CD4-positive, alpha-beta T cell treated with Interleukin-17A for 1 hour (primary cell): ENCODE results near the gene CLSTN2.

Experiments
- DNase-seq: peaks from one replicate; pipeline ENCODE4 v3.0.0-alpha.2; 2020

Gene CLSTN2

DNA sequence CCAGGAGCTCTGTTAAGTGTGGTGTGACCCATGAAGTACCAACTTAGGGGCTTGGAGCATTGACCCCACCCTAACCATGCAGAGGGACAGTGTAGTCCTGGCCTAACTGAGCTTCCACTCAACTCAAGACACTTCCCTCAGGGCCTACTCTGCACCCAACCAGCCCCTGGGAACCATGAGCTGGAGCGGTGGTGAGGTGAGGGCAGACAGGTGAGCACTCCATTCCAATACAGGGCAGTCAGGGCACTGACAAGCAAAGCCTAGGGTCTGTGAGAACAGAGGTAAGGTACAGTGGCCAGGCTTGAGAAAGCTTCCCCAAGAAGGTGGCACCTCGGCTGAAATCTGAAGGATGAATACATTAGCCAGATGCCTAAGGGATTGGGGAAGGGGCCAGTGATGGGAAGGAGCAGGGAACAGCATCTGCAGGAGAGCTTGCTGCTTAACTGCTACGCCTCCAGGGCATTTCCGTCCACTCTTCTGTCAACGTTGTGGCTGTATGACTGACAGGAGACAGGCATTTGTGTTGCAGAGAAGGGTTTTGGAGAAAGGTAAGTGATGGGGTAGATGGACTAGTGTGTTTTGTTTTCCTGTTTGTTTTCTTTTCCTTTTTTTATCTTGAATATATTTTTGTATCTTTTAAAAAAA is 499.4 kb downstream of the CLSTN2 start:
- DNase-seq: no peak

DNA sequence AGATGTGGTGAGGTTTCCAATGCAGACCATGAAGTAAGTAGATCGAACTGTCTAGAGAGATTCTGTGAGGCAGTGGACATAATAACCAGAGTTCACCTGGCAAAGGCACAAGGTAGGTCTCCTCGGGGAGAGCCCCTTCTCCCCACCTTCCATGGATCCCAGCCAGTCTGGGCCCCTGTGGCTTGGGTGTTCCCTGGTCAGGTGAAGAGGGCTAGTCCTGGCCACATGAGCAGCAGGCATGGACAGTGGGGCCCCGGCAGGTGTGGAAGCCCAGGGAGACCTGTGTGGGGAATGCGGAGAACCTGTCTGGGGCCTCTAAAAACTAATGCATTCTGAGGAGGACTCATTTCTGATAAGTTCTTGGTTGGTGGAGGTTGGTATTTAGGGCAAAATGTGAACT is 501.4 kb downstream of the CLSTN2 start:
- DNase-seq: no peak

DNA sequence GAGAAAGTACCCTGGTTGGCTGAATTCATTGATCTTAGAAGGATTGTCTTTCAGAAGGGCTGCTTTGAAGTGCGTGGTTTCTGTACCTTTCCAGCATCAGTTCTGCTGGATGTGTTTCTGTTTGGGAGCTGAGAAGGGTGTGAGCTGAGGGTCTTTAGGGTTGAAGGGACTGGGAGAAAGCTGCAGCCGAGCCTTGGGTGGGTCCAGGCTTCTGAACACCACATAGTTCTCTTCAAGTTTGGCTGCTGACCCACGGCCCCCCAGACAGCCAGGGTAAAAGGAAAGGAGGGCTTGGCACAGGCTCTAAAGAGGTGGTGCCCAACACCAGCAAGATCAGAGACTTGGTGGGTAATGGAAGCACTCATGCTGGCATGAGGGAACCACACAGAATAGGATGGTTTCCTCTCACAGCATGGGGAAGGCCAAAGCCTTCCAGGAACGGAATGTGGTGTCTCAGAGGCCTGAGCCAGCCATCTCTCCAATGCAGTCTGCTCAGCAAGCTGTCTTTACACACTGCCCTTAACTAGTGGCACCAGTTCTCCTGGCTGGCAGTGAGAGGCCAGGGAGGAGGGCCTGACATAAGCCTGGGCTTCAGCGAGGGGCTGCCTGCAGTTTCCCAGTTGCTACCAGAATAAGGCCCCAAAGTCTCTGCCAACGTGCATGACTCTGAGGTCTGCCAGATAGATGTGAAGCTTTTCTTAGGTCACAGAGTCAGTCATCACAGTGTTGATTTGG is 503.9 kb downstream of the CLSTN2 start:
- DNase-seq: no peak

DNA sequence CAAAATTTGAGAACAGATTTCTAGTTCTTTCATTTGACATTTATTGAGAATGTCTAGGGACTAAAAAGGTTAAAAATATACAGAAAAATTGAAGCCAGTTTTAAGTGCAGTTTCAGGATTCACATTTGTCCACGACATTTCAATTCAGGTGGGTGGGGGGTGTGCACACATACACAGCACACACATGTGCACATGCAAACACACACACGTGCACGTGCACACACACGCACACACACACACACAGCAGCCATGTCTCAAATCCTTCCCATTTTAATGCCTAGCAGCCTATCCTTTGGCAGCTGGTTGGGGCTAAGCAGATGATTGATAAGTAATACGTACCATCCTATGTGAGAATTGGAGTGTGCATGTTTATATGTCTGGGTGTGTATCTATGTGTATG is 504.5 kb downstream of the CLSTN2 start:
- no peak for DNase-seq

DNA sequence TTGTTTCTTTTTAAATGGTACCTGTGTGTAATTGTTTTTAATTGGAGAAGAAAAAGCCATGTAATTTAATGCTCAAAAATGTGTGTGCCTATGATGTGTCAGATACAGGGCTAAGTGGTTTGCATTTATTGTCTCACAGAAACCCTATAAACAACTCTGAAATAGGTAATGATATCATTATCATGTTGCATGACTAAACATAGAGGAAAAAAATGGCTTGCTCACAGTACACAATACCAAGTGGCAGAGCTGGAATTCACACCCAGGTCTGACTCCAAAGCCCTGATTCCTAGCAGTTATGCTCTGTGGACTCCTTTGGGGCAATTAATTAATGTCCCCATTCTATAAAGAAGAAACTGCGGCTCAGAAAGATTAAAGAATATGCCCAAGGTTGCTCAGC is 505.5 kb downstream of the CLSTN2 start:
- DNase-seq: no peak

DNA sequence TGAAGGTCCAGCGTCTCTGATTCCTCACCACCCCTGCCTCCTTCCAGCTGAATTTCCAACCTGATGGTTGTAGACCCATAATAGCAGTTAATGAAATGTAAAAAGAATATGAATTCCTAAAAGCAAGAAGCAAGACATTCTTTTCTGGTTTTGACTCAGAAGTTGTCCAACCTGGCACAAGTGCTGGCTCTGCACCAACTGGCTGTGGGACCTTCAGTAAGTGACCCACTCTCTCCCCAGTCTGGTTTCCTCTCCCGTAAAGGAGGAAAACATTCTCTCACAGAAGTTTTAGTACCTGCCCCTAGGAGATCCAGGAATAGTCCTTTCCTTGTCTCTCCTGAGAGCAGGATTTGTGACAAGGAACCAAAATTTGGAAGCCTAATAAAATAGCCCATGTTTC is 506.0 kb downstream of the CLSTN2 start:
- no peak for DNase-seq

DNA sequence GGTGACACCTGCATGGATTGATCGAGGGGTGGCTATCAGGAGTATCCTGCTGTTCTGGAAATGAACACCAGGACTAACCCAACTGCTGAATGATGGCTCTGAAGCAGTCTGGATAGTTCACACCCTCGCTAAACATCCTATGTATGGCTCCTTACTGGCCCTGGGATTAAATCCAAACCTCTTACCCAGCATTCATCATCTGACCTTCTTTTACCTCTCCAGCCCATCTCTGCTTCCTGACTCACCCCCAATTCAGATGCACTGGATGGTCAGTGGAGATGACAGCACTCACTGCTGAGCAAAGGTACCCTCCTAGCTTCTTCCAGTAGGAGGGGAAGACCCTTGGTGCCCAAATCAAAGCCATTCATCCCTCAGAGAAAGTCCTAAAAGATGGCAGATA is 507.6 kb downstream of the CLSTN2 start:
- DNase-seq: no peak

DNA sequence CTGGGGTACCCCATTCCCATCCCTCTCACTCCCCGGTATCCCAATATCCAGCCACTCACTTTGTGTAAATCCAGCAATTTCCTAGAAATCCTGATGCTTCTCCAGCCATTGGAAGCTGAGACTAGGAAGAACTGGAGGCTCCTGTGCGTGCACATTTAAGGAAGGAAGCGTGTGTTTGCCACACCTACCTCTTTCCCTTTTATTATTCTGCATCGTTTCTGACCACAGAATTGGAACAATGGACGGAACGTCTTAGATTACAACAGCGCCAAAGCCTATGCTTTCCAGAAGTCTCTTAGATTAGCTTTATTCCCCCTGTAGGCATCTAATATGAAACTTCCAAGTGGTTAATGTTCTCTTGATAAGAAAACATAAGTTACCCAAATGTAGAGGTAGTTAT is 508.1 kb downstream of the CLSTN2 start:
- no peak for DNase-seq

DNA sequence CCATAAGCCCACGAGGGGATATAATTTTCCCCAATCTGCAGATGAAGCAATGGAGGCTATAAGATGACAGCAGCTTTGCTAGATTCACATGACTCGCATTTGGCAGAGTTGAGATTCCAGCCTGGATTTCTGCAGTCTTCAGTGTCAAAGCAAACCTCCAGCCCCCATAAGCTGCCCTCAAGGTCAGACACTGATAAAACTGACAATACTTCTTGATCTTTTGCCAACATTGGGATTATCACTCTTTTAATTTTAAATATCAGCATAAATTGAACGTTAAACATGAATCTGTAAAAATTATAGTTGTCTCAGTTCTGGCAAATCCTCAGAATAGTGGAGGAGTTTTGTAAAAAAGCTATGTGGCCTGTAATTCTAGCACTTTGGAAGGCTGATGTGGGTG is 508.8 kb downstream of the CLSTN2 start:
- DNase-seq: no peak

DNA sequence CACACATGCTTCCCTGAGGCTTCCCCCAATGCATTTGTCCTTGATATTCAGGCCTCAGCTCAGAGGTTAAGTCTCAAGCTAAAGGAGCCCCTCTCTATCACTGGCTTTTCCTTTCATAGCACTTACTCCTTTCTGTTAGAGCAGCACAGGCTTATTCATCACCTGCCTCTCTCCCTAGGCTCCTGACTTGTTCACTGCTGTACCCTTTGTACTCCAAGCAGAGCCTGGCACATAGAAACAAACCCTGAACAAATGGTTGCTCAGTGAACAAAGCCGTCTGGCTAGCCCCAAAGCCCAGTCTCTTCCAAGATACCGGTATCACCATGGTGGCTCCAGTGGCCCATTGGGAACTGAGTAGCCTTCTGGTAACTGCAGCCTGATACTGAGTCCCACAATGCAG is 511.7 kb downstream of the CLSTN2 start:
- no peak for DNase-seq

DNA sequence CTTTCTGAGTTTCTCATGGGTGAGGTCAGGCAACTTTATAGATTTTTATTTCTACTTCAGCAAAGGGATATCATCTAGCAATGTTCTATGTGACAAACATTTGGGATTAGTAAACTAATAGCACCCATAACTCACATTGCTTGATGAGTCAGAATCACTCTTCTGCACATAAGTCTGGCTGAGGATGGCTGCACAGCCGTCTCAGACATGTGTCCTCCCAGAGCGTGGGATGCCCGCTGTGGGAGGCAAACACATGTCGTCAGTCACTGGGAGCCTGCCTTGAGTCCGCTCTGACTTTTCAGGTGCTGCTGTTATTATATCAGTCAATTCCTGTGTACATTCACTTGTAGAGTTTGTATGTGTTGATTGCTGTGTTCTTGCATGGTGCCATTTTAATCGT is 512.2 kb downstream of the CLSTN2 start:
- DNase-seq: no peak

DNA sequence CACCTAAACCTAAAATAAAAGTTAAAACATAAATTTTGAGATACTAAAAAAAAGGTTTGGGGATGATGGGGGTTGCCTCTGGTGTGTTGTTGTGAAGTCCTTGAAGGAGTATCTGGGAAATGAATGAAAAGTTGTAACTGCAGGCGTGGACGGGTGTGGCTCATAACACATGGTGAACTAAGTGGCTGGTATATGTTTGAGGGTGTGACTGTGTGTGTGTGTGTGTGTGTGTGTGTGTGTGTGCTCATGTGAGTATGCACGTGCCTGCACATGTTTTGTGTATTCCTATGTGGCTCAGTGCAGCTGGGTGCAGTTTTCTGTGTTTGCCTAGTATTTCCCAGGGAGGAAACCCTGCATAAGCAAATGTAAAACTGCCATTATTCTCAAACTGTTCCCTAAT is 513.0 kb downstream of the CLSTN2 start:
- DNase-seq: no peak

DNA sequence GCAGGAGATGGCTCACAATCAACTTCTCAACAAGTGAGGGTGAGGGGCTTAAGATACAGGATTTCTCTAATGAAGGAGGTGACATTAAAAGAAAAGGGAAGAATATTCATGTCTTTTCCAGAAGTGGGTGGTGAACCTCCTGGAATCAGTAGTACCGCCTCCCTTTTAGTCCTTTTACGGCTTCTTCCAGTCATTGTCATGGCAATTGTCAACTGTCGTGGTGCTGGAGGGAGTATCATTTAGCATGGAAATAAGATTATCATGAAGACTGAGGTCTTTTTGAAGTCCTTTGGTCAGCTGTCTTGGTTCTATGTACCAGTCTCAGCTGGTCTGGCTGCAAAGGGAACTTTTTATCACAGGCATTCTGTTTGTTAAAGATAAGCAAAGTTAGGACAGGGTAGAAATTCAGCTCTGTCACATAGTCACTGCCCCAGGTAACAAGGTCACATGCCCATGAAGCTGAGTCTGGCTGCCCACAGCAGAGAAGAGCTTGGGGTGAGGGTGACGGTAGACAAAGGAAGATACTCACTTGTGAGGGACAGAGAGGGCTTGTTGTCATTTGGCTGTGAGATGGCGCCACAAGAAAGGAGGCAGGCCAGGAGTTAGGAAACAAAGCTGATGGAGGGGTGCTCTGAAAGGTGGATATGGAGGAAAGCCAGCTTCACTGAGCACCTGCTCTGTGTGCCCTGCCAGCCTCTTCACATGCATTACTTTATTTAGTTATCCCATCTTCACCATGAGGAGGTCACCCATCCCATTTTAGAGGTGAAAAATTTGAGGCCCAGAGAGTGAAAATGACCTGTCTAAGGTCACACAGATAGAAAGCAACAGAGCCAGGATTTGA is 514.6 kb downstream of the CLSTN2 start:
- DNase-seq: no peak

DNA sequence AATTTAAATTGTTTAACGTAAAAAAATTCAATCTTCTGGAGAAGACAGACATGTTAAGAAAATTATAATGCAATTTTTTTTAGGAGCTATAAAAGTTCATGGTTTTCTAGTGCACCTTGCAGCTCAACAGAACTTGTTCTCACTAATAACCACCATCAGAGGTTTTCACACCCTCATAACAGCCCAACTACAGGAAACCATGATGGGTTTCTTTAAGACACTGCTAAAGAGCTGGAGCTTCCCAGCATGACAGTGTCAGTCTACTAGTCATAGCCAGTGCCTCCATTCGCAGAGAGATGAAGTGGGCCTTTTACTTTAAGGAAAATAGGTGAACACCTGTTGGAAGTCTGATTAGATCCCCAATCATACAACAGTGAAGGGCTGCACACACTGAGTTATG is 518.8 kb downstream of the CLSTN2 start:
- peak; percentile 10 for DNase-seq

DNA sequence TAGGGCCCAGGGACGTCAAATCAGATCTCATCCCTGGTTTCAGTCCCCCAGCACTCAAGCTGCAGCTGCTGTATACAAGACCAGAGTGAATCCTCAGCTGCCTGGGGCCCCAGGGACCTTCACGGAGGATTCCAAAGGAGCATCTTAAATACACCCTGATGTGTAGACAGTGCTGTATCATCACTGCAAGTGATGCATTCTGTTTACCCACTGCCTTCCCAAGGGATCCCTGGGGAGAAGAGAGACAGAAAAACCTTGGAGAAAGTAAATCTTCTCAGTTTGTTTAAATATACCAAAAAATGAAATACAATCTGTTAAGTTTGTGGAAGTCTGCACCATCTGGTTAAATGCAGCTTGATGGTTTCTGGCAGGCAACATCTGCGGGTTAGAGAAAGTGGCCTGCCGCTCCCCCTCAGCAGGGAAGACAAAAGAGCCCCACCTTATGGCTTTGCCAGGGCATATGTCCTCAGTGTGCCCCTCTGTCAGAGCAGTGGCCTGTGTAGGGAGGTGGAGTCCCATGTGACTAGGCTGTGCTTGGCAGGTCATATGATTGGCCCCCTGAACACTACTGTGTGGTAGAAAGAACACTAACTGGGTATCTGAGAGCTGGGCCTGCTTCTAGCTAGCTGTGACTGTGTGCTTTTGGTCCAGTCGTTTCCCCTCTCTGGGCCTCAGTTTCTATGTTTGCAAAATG is 520.7 kb downstream of the CLSTN2 start:
- no peak for DNase-seq

DNA sequence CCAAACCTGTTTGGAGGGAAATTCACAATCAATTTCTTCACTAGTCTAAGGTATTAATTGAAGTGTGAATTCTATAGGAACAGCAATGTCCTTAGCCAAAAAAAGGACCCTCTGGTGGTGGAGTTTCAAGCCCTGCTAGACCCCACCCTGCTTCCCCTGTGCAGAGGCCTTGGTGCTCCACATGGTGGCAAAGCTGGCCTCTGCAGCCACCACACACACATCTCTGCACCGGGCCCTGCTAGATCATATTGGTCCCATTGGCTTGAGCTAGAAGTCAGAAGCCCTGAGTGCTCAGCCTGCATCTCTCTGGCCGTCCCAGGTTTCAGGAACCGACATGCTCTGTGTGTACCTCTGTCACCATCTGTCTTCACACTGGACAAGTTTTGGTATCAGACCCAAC is 522.0 kb downstream of the CLSTN2 start:
- DNase-seq: no peak

DNA sequence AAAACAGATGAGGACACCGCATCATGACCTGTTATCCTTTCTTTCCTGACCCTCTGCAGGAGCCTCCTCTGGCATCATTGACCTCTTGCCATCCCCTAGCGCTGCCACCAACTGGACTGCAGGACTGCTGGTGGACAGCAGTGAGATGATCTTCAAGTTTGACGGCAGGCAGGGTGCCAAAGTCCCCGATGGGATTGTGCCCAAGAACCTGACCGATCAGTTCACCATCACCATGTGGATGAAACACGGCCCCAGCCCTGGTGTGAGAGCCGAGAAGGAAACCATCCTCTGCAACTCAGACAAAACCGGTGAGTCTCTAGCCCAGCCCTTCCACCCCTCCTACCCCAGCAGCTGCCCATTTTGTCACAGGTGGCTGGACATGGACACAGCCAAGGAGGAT is 524.5 kb downstream of the CLSTN2 start:
- no peak for DNase-seq

DNA sequence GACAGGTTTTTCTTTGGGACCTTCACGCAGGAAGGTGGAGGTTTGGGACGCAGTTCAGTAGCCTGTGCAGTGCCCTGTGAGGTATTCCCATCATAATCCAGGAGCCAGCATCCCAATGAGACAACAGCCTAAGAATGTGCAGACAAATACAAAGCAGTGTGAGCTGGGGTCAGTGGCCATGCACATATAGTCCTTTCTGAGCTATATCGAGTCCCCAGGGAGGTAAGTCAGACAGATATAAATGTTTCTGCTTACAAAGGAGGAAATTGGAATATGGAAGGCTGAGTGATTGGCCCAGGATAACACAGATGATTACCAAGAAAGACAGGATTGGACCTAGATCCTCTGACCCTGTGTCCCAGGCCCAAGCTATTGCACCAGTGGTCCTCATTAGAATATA is 526.3 kb downstream of the CLSTN2 start:
- DNase-seq: no peak

DNA sequence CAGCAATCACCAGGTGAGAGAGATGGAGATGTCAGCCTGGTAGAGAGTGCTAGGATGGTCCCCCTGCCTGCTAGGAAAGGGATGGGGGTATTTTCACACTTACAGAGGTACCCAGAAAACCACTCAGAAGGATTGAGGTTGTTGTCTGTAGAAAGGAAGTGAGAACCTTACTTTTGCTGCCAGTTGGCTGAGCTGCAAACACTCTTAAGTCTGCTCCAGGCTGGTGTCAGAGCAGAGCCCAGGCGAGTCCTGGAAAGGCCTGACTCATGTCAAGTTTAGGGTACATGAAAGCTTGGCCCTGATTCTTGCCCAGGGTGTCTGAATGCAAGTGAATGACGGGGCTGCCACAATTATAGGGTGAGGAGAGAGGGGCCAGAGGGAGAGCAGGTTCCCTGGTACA is 528.4 kb downstream of the CLSTN2 start:
- no peak for DNase-seq

DNA sequence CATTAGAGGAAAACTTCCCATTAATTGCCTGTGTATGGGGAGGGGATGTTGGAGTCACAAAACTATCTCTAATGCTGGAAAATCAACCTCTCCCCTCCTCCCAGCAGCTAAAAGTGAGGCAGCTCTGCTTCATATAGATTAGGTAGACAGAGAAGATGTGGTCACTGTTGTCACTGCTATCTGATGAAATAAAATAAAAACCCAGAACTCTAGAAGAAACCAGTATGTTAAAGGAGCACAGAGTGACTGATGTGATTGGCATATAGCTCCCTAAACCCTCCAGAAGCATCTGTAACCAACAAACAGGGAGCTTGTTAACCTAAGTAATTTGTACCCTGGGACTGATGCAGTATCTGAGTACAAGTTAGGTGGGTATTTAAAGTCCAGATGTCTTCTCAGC is 531.0 kb downstream of the CLSTN2 start:
- DNase-seq: no peak

DNA sequence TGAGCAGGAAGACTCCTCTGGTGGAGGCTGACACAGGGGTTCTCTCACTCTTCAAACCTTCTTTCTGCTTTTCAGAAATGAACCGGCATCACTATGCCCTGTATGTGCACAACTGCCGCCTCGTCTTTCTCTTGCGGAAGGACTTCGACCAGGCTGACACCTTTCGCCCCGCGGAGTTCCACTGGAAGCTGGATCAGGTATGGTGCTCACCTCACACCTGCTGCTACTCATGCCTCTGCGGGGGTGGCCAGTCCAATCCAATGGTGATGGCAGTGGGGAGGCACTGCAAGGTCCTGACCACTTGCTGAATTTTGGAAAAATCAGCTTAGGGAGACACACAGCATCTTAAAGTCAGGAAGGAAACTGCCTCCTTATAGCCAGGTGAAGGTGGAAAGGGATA is 531.5 kb downstream of the CLSTN2 start:
- DNase-seq: no peak

DNA sequence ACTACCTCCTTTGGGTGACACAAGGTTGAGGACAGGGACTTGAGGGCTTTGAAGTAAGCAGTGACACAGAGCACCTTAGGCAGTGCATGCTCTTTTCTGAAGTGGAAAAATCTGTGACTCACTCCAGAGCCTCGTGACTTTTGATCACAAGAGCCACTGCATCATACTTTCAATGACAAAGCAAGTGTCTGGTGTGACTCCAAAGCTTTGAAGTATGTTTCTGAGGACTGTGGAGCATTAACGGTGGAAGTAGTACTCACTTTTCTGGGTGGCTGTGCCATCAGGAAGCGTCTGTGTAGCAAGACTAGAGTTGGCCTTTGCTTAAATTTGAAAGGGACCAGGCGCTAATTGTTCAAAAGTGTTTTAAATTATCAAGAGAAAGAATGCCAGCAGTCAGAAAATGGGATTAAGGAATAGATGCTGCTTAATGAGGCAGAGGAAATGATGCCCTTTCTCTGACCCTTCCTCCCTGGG is 532.2 kb downstream of the CLSTN2 start:
- DNase-seq: no peak

DNA sequence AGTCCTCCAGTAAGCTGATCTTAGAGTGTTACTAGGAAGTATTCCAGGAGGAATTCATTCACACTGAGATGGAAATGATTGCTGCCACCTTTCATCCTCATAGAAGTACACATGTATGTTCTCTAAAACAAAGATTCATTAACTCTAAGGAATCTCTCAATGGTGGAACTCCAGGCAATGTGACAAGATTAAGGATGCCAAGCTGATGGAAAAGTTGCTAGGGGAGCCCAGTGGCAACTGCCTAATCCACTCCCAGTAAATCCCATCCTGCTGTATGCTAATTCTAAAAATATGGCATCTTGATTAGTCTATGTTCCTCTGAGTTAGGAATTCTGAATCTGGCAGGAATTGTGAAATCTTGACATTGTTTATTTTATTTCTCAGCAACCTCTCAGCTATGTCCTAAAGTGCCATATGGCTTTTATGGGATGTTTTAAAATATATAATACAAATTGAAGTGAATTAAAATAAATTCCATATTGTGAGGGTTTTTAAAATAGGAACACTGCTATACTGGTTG is 532.9 kb downstream of the CLSTN2 start:
- no peak for DNase-seq
